CD1c-positive myeloid dendritic cell (primary cell): ENCODE results near the gene TSSK1B.
"Not testable (repeated sequence)": the region's sequence is repeated elsewhere in the genome, so short reads cannot be mapped to it uniquely, and the experiment has no call there.

ENCODE experiments used
- DNase-seq: peaks from one replicate; pipeline ENCODE4 v3.0.0-alpha.2; 2016; ENCODE audit errors: extremely low spot score

Gene TSSK1B

DNA sequence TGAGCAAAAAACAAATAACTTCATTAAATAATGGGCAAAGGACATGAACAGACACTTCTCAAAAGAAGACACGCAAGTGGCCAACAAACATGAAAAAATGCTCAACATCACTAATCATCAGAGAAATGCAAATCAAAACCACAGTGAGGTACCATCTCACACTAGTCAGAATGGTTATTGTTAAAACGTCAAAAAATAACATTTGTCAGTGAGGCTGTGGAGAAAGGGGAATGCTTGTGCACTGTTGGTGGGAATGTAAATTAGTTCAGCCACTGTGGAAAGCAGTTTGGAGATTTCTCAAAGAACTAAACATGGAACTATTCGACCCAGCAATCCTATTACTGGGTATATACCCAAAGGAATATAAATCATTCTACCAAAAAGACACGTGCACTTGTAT, 36.8 kb downstream of the TSSK1B start:
- not testable (repeated sequence) for DNase-seq

DNA sequence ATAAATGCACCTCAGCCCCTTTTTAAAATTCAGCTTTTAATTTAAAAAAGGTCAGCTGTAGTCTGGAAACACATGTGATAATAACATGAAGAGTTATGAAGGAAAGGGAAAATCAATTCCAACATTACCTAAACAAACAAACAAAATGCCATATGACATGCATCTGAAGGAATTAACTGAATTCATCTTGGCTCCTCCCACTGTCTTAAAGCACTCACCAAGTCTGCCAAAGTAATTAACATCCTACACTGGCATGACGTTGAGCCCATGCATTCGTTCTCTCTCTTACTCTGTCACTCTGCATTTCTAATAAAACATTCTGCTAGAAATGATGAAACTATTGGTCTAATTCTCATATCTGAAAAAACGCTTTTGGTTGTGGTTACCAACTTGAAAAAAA, 37.7 kb downstream of the TSSK1B start:
- DNase-seq: no peak

- DNase-seq: no peak
Observed at GRCh38 chr5:113394658-113395057, 40.1 kb downstream of the TSSK1B start.

- no peak for DNase-seq
Observed at GRCh38 chr5:113390224-113390623, 44.6 kb downstream of the TSSK1B start.

- no peak for DNase-seq
Observed at GRCh38 chr5:113389116-113389515, 45.7 kb downstream of the TSSK1B start.

DNA sequence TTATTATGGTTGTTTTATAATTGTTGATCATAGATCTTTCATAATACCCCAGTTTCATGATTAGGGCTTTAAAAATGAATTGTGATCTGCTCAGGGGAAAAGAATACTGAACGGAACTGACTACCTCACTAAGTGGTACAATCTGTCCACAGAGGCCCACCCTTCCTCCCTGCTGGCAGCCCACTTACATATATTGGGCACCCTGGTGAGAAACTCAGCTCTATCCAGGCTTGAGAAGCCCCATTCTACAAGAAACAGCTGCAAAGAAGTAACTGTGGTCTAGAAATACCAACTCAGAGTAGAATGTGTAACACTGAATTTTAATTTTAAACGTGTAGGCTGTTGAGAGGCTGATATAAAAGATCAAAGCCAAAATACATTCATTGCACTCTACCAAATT, 46.9 kb downstream of the TSSK1B start:
- no peak for DNase-seq

DNA sequence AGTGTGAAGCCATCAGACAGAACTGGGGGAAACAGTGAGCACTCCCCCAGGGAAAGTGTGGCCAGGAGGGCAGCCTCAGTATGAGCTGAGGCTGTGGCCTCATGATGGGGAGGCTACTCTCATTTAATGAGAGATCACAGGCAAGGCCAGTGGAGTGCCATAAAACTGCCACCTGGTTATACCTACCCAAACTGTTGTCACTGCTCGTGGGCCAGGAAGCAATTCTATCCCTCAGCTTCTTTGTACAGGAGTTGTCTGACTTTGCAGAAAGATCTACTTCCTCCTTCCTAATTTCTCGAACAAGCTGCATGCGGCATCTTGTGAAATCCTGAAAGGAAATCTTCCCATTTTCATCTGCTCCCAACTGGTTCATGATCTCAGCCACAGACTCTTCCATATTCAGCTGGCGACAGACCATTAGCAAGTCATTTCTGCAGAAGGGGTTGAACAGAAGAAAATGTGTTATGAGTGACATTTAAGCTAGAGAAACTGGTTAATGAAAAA, 50.0 kb downstream of the TSSK1B start:
- DNase-seq: no peak

GRCh38 chr5:113382731-113383130, 52.1 kb downstream of the TSSK1B start:
- no peak for DNase-seq
